ENCODE measurements around the gene C18orf32.

C18orf32 gene

GRCh38 chr18:49435170-49435569, 51.9 kb downstream of the C18orf32 start:
- TF ChIP-seq, protein P1, sequence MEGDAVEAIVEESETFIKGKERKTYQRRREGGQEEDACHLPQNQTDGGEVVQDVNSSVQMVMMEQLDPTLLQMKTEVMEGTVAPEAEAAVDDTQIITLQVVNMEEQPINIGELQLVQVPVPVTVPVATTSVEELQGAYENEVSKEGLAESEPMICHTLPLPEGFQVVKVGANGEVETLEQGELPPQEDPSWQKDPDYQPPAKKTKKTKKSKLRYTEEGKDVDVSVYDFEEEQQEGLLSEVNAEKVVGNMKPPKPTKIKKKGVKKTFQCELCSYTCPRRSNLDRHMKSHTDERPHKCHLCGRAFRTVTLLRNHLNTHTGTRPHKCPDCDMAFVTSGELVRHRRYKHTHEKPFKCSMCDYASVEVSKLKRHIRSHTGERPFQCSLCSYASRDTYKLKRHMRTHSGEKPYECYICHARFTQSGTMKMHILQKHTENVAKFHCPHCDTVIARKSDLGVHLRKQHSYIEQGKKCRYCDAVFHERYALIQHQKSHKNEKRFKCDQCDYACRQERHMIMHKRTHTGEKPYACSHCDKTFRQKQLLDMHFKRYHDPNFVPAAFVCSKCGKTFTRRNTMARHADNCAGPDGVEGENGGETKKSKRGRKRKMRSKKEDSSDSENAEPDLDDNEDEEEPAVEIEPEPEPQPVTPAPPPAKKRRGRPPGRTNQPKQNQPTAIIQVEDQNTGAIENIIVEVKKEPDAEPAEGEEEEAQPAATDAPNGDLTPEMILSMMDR (IDR thresholded peaks at IDR 0.05) = no peak

- TF ChIP-seq, protein P1 (IDR thresholded peaks at IDR 0.05) = no peak
Observed at GRCh38 chr18:49432602-49433001, 54.4 kb downstream of the C18orf32 start.

- TF ChIP-seq, protein P1 (IDR thresholded peaks at IDR 0.05) = no peak
Observed at GRCh38 chr18:49431165-49431962, 55.7 kb downstream of the C18orf32 start.
